ENCODE results near the gene GZF1.
A peak's percentile ranks its signal among the peaks of the same experiment; 100 is the strongest.
"Not testable (repeated sequence)": the region's sequence is repeated elsewhere in the genome, so short reads cannot be mapped to it uniquely, and the experiment has no call there.

The GZF1 gene

DNA sequence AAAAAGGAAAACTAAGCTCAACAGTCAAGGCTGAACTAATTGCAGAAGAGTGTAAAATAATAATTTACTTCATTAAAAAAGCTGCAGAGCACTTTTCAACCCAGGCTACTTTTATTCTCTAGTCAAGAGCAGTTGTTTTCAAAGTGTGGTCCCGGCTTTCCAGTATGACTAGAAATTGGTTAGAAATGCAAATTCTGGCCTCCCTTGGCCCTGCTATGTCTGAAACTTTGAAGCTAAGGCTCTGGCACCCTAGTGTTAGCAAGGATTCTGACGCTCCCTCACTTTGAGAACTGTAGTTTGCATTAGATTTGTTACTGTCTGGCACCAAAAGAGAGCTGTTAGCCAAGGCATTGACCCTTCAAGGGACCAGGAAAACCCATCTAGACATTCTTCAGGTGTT, 20.9 kb upstream of the GZF1 start:
- no peak overlapping the region for H3K4me3 ChIP-seq (ENCODE audit: low read depth, low read length)
- in situ Hi-C loops (cut with HindIII; ENCODE audit: low sequenced_read_pairs) = no loop called here
- TF ChIP-seq CTCF (IDR thresholded peaks at IDR 0.05; ENCODE audit: low read depth, low read length) = no peak
- no peak for DNase-seq (ENCODE audit: low read depth, low spot score)

DNA sequence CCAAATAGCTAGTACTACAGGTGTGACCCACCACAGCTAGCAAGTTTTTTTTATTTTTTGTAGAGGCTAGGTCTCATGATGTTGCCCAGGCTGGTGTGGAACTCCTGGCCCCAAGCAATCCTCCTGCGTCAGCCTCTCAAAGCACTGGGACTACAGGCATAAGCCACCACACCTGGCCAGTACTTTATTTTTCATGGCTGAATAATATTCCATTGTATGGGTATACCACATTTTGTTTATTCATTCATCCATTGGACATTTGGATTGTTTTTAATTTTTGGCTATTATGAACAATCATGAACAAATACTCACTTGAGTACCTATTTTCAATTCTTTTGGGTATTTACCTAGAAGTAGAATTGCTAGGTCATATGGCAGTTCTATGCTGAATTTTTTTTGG, 18.4 kb upstream of the GZF1 start:
- no peak overlapping the region for H3K4me3 ChIP-seq (ENCODE audit: low read depth, low read length)
- in situ Hi-C loops (cut with HindIII; ENCODE audit: low sequenced_read_pairs) = no loop called here
- no peak for DNase-seq (ENCODE audit: low read depth, low spot score)
- TF ChIP-seq CTCF (IDR thresholded peaks at IDR 0.05; ENCODE audit: low read depth, low read length) = no peak

- DNase-seq (ENCODE audit: low read depth, low spot score) = no peak
- no peak for TF ChIP-seq CTCF (IDR thresholded peaks at IDR 0.05; ENCODE audit: low read depth, low read length)
- in situ Hi-C loops (cut with HindIII; ENCODE audit: low sequenced_read_pairs) = no loop called here
These were observed 17.6 kb upstream of the GZF1 start for GRCh38 chr20:23344336-23344735.

GRCh38 chr20:23346002-23346401, 16.0 kb upstream of the GZF1 start:
- TF ChIP-seq CTCF (IDR thresholded peaks at IDR 0.05; ENCODE audit: low read depth, low read length) = no peak
- DNase-seq (ENCODE audit: low read depth, low spot score) = no peak
- in situ Hi-C loops (cut with HindIII; ENCODE audit: low sequenced_read_pairs) = no loop called here
- no peak overlapping the region for H3K4me3 ChIP-seq (ENCODE audit: low read depth, low read length)

More at GRCh38 chr20:23344336-23344735, 17.6 kb upstream of the GZF1 start:
- no peak overlapping the region for H3K4me3 ChIP-seq (ENCODE audit: low read depth, low read length)

- no peak for DNase-seq (ENCODE audit: low read depth, low spot score)
- in situ Hi-C loops (cut with HindIII; ENCODE audit: low sequenced_read_pairs) = no loop called here
- no peak overlapping the region for H3K4me3 ChIP-seq (ENCODE audit: low read depth, low read length)
- TF ChIP-seq CTCF (IDR thresholded peaks at IDR 0.05; ENCODE audit: low read depth, low read length) = no peak
These were observed 14.2 kb upstream of the GZF1 start for GRCh38 chr20:23347791-23348190.

DNA sequence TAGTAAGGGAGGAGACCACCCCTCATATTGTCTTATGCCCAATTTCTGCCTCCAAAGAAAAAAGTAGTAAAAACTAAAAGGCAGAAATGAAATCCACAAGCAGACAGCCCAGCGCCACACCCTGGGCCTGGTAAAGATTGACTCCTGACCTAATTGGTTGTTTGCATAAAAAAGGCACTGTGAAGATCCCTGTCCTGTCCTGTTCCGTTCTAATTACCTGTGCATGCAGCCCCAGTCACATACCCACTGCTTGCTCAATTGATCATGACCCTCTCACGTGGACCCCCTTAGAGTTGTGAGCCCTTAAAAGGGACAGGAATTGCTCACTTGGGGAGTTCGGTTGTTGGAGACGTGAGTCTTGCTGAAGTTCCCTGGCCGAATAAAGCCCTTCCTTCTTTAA, 13.5 kb upstream of the GZF1 start:
- H3K4me3 ChIP-seq (ENCODE audit: low read depth, low read length); DNase-seq (ENCODE audit: low read depth, low spot score); in situ Hi-C loops (cut with HindIII; ENCODE audit: low sequenced_read_pairs): not testable (repeated sequence)

DNA sequence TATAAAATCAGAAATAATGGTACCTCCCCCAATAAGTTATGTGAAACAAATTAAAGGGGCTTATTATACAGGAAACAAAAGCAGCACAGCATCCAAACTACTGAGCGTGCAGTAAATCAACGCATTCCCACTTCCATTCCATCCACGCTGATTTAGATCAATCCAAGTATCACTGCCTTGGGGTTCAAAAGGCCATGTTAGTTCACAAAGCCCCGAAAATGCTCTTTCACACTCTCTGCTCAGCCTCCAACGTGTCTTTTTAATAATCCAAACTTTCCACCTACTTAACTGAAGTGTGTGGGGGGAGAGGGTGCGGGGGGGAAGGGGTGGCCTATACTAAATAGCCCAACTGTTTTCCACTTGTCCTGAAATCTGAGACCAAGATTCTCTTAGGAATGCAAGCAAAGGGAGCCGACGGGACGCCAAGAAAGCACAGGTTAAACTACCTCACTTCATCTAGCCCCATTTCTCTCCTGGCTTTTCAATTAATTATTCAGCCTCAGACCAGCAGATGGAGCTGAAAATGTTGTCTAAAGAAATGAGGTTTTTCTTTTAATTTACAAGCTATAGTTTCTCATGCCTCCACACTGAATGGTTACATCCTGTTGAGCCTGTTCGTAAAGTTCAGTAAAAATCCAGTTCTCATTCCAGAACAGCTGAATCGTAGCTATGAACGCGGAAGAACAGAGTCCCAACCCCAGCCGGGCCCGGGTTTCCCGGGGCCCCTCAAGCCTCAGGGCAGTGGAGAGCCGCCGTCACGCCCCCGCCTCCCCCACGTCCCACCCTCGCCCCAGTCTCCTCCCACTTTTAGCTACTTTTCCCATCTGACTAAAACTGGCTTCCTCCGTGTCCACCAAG, 12.4 kb upstream of the GZF1 start:
- peak overlapping the region; percentile 85 for H3K4me3 ChIP-seq (ENCODE audit: low read depth, low read length)
- peak; percentile 30 for TF ChIP-seq CTCF (IDR thresholded peaks at IDR 0.05; ENCODE audit: low read depth, low read length)
- in situ Hi-C loops (cut with HindIII; ENCODE audit: low sequenced_read_pairs) = no loop called here
- DNase-seq (ENCODE audit: low read depth, low spot score) = peak; percentile 72
